GM19324 (cell line): ENCODE measurements around the gene DUSP8.

ENCODE experiments used
- ATAC-seq: cut with Tn5 transposase; IDR thresholded peaks from one replicate; pipeline ENCODE4 v1.9.1; 2021; ENCODE audit warnings: mild to moderate bottlenecking, moderate library complexity; ENCODE audit not compliant: unreplicated experiment, low FRiP score

Gene DUSP8

DNA sequence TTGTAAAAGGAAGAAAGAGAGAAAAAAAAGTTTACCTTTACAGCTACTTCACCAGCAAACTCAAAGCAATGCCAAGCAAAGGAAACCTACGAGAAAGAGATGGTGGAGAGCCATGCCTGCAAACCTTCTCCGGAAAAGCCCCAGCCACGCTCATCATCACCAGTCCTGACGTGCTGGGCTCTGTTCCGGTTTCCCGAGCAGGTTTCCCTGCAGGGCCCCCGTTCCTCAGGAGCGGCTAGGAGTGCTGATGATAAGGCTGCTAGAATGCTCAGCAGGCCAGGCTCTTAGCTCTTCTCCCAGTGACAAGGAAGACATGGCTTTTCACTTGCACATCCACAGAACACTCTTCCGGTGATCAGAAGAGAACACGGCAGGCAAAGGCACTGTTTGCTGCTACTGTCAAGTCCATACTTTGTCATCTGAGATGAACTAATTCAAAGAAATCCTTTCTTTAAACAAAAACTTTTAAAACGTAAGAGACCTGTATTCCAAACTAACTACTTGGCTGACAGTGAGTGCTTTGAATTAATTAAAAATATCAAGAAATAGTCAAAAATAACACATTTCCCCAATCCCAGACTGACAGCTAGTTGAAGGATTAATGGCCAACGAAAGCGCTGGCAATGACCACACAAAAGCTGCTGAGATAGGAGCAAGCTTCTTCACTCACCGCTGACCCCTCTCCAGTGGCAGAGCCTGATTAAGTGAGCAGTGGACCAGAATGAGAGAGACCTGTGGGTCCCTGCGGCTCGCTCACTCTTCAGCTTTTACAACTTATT, 35.8 kb downstream of the DUSP8 start:
- no peak for ATAC-seq

GRCh38 chr11:1534682-1535081, 37.4 kb downstream of the DUSP8 start:
- no peak for ATAC-seq

- ATAC-seq = no peak
These were observed 37.9 kb downstream of the DUSP8 start for GRCh38 chr11:1534171-1534570.

DNA sequence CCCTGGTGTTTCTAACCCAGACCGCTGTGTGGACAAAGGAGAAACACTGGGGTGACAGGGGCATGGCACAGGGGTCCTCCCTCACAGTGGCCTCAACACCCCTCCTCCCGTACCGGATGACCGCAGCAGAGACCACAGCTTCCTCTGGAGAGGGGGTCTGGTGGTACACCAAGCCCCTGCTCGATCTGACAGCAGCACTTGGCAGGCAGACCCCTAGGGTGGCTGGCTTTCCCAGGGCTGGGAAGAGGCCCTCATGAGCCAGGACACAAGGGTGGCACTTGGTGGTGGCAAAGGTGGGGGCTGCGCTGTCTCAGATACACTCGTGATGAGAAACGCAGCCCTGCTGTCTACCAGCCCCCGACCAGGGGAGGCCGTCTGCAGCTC, 38.7 kb downstream of the DUSP8 start:
- no peak for ATAC-seq

DNA sequence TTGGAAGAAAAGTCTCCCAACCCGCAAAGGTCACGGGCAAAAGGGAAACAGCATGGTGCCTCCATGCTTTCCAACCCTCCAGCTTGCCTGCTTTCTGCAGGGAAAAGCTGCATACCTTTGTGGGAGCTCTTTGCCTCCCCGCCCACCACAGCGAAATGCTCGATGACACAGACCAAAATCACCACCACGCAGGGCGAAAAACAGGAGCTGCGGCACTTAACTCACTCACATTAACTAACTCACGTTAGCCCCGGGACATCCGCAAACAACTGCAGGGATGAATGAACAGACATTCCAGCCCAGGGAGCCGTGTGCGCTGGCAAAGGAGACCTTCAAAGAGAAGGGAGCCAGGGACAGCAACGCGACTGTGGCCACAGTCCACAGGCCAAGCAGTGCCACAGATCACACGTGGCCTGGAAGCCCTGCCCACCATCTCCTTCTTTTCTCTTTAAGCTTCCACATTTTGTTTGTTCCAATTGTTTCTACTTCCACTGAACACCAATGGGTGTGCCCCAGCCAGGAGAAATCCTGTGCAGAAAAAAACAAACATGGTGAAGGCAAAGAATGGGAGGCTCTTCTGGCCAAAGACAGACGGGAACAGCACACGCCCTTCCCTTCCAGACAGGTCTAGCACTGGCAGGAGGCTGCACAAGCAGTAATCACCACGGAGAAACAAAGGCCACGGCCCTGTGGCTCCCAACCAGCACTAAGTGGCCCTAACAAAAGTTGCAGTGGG, 39.3 kb downstream of the DUSP8 start:
- no peak for ATAC-seq

GRCh38 chr11:1532014-1532586, 40.0 kb downstream of the DUSP8 start:
- ATAC-seq = no peak

GRCh38 chr11:1531449-1532013, 40.5 kb downstream of the DUSP8 start:
- no peak for ATAC-seq

GRCh38 chr11:1530686-1531448, 41.2 kb downstream of the DUSP8 start:
- ATAC-seq = no peak

DNA sequence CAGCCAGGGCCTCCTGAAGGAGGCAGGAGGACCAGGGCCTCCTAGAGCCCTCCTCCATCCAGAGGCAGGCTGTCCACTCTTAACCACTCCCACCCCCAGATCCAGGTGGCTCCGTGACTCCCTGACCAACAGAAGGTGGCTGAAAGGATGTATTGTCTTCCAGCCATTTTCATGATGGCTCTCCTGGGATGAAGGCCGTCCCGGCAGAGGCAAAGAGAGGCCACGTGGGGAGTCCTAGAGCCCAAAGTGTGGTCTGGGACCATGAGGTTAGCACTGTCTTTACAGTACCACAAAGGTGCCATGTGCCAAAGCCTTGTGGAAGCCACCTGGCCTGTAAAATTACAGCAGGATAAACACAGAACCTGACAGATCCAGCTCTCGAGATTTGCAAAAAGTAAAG, 42.3 kb downstream of the DUSP8 start:
- ATAC-seq = no peak

DNA sequence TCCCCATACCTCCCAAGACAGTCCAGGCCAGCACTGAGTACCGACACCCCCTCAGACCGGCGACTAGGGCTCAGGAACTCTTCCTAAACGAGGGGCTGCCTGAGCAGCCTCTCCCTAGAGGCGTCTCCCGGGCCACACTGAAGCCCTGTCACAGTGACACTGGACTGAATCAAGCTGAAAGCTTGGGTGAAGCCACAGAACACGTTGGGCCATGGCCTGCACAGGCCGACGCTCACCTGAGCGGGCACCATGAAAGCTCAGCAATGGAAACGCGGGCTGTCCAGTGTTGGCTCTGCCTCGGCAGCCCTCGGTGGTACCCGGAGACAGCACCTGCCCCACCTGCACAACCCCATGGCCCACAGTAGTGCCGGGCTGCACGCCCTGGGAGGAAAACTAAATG, 42.8 kb downstream of the DUSP8 start:
- ATAC-seq = no peak

DNA sequence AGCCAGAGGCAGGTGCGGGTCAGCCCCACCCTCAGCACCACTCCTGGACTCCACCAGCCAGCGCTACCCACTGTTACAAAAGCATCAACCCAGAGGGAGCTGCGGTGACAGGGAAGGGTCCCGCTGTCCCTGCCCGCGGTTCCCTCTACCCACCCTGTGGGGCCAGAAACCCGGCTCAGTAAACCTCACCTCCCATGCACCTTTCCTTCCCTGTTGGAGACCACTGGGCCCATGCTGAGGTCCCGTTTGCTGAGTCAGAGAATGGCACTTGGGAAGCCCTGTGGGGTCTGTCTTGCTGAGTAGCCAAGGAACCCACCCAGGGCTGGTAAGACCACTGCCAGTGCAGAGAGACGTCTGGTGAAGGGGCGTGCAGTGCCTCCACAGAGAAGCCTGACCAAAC, 43.4 kb downstream of the DUSP8 start:
- ATAC-seq = no peak

GRCh38 chr11:1526785-1527184, 45.3 kb downstream of the DUSP8 start:
- no peak for ATAC-seq

- no peak for ATAC-seq
These were observed 48.3 kb downstream of the DUSP8 start for GRCh38 chr11:1523779-1524178.

DNA sequence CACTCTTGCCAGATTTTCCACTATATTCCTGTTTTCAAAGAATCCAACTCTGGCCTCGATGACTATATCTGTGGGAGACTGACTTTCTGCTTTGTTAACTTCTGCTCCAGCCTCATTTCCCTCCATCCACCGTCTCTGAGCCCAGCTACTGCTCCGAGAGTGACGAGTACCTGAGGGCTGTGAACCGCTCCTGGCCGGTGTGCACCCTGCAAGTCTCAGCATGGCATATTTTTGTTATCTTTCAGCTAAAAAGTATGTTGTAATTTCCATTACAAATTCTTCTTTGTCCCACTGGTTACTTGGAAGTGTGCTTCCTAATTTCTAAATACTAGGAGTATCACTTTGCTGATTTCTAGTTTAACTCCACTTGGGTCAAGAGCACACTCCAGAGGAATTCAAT, 49.0 kb downstream of the DUSP8 start:
- ATAC-seq = no peak

DNA sequence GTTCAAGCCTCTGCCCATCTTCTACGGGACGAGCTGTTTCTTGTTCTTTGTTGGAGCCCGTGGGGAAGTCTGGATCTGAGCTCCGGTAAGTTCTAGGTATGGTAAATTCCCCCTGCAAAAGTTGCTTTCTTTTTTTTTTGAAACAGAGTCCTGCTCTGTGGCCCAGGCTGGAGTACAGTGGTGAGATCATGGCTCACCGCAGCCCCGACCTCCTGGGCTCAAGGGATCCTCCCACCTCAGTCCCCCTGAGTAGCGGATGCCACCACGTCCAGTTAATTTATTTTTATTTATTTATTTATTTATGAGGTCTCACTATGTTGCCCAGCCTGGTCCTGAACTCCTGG, 50.0 kb downstream of the DUSP8 start:
- peak; percentile 19 for ATAC-seq

- ATAC-seq = peak; percentile 84
These were observed 50.5 kb downstream of the DUSP8 start for GRCh38 chr11:1521382-1522080.

DNA sequence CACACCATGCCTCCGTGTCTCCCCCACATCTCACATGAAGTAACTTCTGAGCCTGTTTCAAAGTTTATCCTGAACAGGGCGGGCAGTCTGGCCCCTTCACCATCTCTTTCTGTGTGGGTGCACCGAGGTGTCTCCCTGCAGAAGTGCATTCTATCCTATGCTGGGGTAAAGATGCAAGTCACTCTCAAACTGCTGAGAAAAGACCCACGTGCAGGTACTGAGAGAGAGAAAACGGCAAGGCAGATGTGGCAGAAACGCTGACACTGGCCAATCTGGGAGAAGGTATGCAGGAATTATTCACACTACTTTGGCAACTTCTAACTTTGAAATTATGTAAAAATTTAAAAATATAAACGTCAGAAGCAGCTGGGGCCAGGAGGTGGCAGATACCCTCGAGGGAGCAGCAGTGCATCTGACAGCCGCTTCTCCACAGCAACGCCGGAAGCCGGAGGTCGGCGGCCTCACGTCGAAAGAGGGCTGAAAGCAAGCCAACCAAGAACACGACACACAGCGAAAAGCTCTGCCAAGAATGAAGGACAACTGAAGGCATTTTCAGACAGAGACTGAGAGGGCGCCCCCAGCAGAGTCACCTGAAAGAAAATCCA, 51.3 kb downstream of the DUSP8 start:
- ATAC-seq = no peak

DNA sequence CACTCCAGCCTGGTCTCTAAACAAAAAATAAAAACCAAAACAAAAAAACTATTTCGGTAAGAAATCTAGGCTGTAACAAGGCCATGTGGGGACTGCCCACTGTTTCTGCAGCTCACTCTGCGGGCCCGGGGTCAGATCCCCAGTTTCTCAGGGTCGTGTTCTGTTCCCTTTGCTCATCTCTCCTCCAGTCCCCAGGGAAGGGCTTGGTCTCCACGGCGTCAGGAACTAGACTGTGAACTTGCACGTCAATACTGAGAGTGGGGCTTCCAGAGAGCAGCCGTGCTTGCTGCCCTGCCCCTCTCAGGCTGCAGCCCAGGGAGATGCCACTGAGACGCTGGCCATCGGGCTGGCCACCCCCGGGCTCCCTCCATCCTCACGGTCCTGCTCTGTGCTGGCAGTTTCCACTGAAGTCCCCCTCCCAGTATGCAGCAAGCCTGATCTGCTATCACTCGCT, 51.8 kb downstream of the DUSP8 start:
- no peak for ATAC-seq
